MM.1S (cell line): ENCODE measurements around the gene CNIH3.

Experiments
- DNase-seq: peaks from one replicate; pipeline ENCODE4 v3.0.0-alpha.2; 2015
- H2AFZ ChIP-seq: fragments of 300-600 bp; sonication (generic); 2 replicates; pipeline ENCODE4 v1.6.0; 2016; ENCODE audit warnings: antibody characterized with exemption, low read length
- H3F3A ChIP-seq: fragments of 300-600 bp; sonication (generic); 2 replicates; pipeline ENCODE4 v1.6.1; 2016; ENCODE audit warnings: mild to moderate bottlenecking, antibody characterized with exemption, low read length, moderate library complexity, mixed read lengths; ENCODE audit not compliant: insufficient read depth
- H3K27ac ChIP-seq: fragments of 300-600 bp; sonication (generic); 2 replicates; pipeline ENCODE4 v1.5.1; 2016; ENCODE audit warnings: mild to moderate bottlenecking, low read length
- H3K27me3 ChIP-seq: fragments of 300-600 bp; sonication (generic); replicated peaks from 2 replicates; pipeline ENCODE4 v1.6.0; 2016; ENCODE audit warnings: low read length; ENCODE audit not compliant: insufficient read depth
- H3K36me3 ChIP-seq: fragments of 300-600 bp; sonication (generic); replicated peaks from 2 replicates; pipeline ENCODE4 v1.6.1; 2016; ENCODE audit warnings: mild to moderate bottlenecking, low read length, mixed read lengths; ENCODE audit not compliant: insufficient read depth
- H3K4me1 ChIP-seq: fragments of 300-600 bp; sonication (generic); 2 replicates; pipeline ENCODE4 v1.6.1; 2016; ENCODE audit warnings: low read length, mixed read lengths
- H3K4me2 ChIP-seq: fragments of 300-600 bp; sonication (generic); 2 replicates; pipeline ENCODE4 v1.6.0; 2016; ENCODE audit warnings: low read depth, low read length
- H3K4me3 ChIP-seq: fragments of 300-600 bp; sonication (generic); 2 replicates; pipeline ENCODE4 v1.5.1; 2016; ENCODE audit warnings: low read length, mixed read lengths
- H3K79me2 ChIP-seq: fragments of 300-600 bp; sonication (generic); 2 replicates; pipeline ENCODE4 v1.6.1; 2016; ENCODE audit warnings: mixed run types, low read length, mixed read lengths
- H3K9ac ChIP-seq: fragments of 300-600 bp; sonication (generic); 2 replicates; pipeline ENCODE4 v1.6.1; 2016; ENCODE audit warnings: low read length, mixed read lengths
- H3K9me2 ChIP-seq: fragments of 300-600 bp; sonication (generic); replicated peaks from 2 replicates; pipeline ENCODE4 v1.6.1; 2016; ENCODE audit warnings: mild to moderate bottlenecking, low read length, mixed read lengths; ENCODE audit not compliant: insufficient read depth
- H3K9me3 ChIP-seq: fragments of 300-600 bp; sonication (generic); replicated peaks from 2 replicates; pipeline ENCODE4 v1.6.1; 2016; ENCODE audit warnings: mild to moderate bottlenecking, low read length, mixed read lengths; ENCODE audit not compliant: insufficient read depth
- H4K20me1 ChIP-seq: fragments of 300-600 bp; sonication (generic); 2 replicates; pipeline ENCODE4 v1.6.1; 2016; ENCODE audit warnings: mild to moderate bottlenecking, low read length, moderate library complexity, mixed read lengths; ENCODE audit not compliant: insufficient read depth
- CTCF ChIP-seq: fragments of 300-600 bp; sonication (generic); IDR thresholded peaks from 2 replicates; pipeline ENCODE4 v1.5.1; 2016; ENCODE audit warnings: antibody characterized with exemption, low read length, mixed read lengths
- EZH2 ChIP-seq: fragments of 300-600 bp; sonication (generic); optimal IDR thresholded peaks from 2 replicates; pipeline ENCODE3; 2017; ENCODE audit warnings: low read depth, mild to moderate bottlenecking, antibody characterized with exemption, low read length, mixed read lengths
- EZH2phosphoT487 ChIP-seq: fragments of 300-600 bp; sonication (generic); IDR thresholded peaks from 2 replicates; pipeline ENCODE4 v1.6.1; 2018; ENCODE audit warnings: antibody characterized with exemption, low read length

Gene CNIH3

GRCh38 chr1:224613486-224613885 is 2.6 kb upstream of the CNIH3 start:
- TF ChIP-seq EZH2 (no peak), EZH2phosphoT487 (no peak), CTCF (no peak)
- Histone ChIP-seq H3K4me3 (no peak overlapping the region), H3F3A (no peaks in the 10 kb centered on the region), H3K9me3 (no peaks in the 10 kb centered on the region), H2AFZ (no peak overlapping the region), H3K27ac (no peak overlapping the region), H3K79me2 (no peaks in the 10 kb centered on the region), H3K36me3 (no peaks in the 10 kb centered on the region), H3K9me2 (no peaks in the 10 kb centered on the region), H3K27me3 (no peaks in the 10 kb centered on the region), H3K4me1 (no peaks in the 10 kb centered on the region), H4K20me1 (no peaks in the 10 kb centered on the region), H3K9ac (no peak overlapping the region), H3K4me2 (no peak overlapping the region)
- no peak for DNase-seq

GRCh38 chr1:224616756-224617409 is 766 bp downstream of the CNIH3 start:
- no peaks in the 10 kb centered on the region for H3K9me2 ChIP-seq
- H3F3A ChIP-seq: no peaks in the 10 kb centered on the region
- H3K4me3 ChIP-seq: peak overlapping the region; percentile 25; the same call in 1 of the 2 replicates
- H3K36me3 ChIP-seq: no peaks in the 10 kb centered on the region
- H3K4me1 ChIP-seq: no peaks in the 10 kb centered on the region
- H3K27ac ChIP-seq: no peak overlapping the region
- TF ChIP-seq EZH2phosphoT487 (no peak), EZH2 (no peak), CTCF (no peak)
- H2AFZ ChIP-seq: no peak overlapping the region
- H3K27me3 ChIP-seq: no peaks in the 10 kb centered on the region
- H3K79me2 ChIP-seq: no peaks in the 10 kb centered on the region
- no peaks in the 10 kb centered on the region for H4K20me1 ChIP-seq
- no peaks in the 10 kb centered on the region for H3K9me3 ChIP-seq
- peak overlapping the region; percentile 27; the same call in 1 of the 2 replicates for H3K4me2 ChIP-seq
- no peak overlapping the region for H3K9ac ChIP-seq
- DNase-seq: no peak

- no peak overlapping the region for H3K4me3 ChIP-seq
- no peaks in the 10 kb centered on the region for H3K9me3 ChIP-seq
- H3K27ac ChIP-seq: no peak overlapping the region
- no peaks in the 10 kb centered on the region for H4K20me1 ChIP-seq
- H3K9ac ChIP-seq: no peak overlapping the region
- no peaks in the 10 kb centered on the region for H3K36me3 ChIP-seq
- H3K79me2 ChIP-seq: no peaks in the 10 kb centered on the region
- TF ChIP-seq EZH2phosphoT487: no peak
- no peak for TF ChIP-seq CTCF
- no peak for TF ChIP-seq EZH2
- peaks cover under 1% of the 10 kb centered on the region; the same call in 1 of the 2 replicates for H3K4me1 ChIP-seq
- no peak for DNase-seq
- H3K4me2 ChIP-seq: no peak overlapping the region
- H3K27me3 ChIP-seq: no peaks in the 10 kb centered on the region
- H3K9me2 ChIP-seq: no peaks in the 10 kb centered on the region
- no peak overlapping the region for H2AFZ ChIP-seq
- H3F3A ChIP-seq: no peaks in the 10 kb centered on the region
These were observed 1.6 kb downstream of the CNIH3 start for GRCh38 chr1:224617410-224618355.
